Activated T-helper 1 cell treated with anti-CD3 and anti-CD28 coated beads, Interleukin-12 subunit alpha, Interleukin-12 subunit beta, Interleukin-2, Interleukin-4 antibody, amounts not matched to agents 30 ng/mL and 10 ng/mL and 1 ng/mL, durations not matched to agents 14 hours and 24 hours and 36 hours (primary cell): ENCODE results near the gene NTN4. TPM values are rescaled to one million over a fixed set of nuclear protein-coding genes. Genes with fewer than 3 reads are reported as not detected.
"Not testable (repeated sequence)": the region's sequence is repeated elsewhere in the genome, so short reads cannot be mapped to it uniquely, and the experiment has no call there.

ENCODE experiments used
- DNase-seq: peaks from one replicate; pipeline ENCODE4 v3.0.0; 2021; ENCODE audit warnings: low spot score
- H3K27ac Mint-ChIP-seq: one replicate; pipeline ENCODE4 v1.8.0; 2021; ENCODE audit warnings: mild to moderate bottlenecking, mixed read lengths
- H3K27me3 Mint-ChIP-seq: one replicate; pipeline ENCODE4 v1.8.0; 2022; ENCODE audit warnings: mild to moderate bottlenecking, moderate library complexity, mixed read lengths; ENCODE audit not compliant: insufficient read depth
- H3K36me3 Mint-ChIP-seq: one replicate; pipeline ENCODE4 v1.8.0; 2021; ENCODE audit warnings: low read depth, mixed read lengths
- H3K4me1 Mint-ChIP-seq: one replicate; pipeline ENCODE4 v1.8.0; 2021; ENCODE audit warnings: low read depth, mixed read lengths
- H3K4me3 Mint-ChIP-seq: one replicate; pipeline ENCODE4 v1.8.0; 2021; ENCODE audit warnings: mild to moderate bottlenecking, moderate library complexity, mixed read lengths
- H3K9me3 Mint-ChIP-seq: one replicate; pipeline ENCODE4 v1.8.0; 2021; ENCODE audit warnings: mixed read lengths
- intact Hi-C: fragments of 100-400 bp; cut with micrococcal nuclease; formaldehyde crosslinking; loops from one replicate; pipeline ENCODE4 v1.15.1; 2024
- total RNA-seq: library from RNA; stranded (reverse); gene quantifications from 2 replicates; pipeline ENCODE4 v1.2.3, GENCODE V29; 2022

Gene NTN4
- total RNA-seq, 1 donor from 2014 or later, result not detected

GRCh38 chr12:95759718-95760117 is 30.8 kb downstream of the NTN4 start:
- no peak for DNase-seq

GRCh38 chr12:95759039-95759438 is 31.5 kb downstream of the NTN4 start:
- Mint-ChIP-seq H3K9me3 (no peaks in the 10 kb centered on the region), H3K27ac (no peak overlapping the region), H3K4me1 (no peaks in the 10 kb centered on the region), H3K4me3 (no peak overlapping the region), H3K27me3 (peaks cover 30% of the 10 kb centered on the region), H3K36me3 (no peaks in the 10 kb centered on the region)
- intact Hi-C loops, result no loop called here
- no peak for DNase-seq

More at GRCh38 chr12:95759718-95760117, 30.8 kb downstream of the NTN4 start:
- H3K4me3 Mint-ChIP-seq, result no peak overlapping the region
- no peaks in the 10 kb centered on the region for H3K4me1 Mint-ChIP-seq
- intact Hi-C loops, result no loop called here
- no peaks in the 10 kb centered on the region for H3K9me3 Mint-ChIP-seq
- H3K27ac Mint-ChIP-seq, result no peak overlapping the region
- no peaks in the 10 kb centered on the region for H3K36me3 Mint-ChIP-seq
- H3K27me3 Mint-ChIP-seq, result peaks cover 30% of the 10 kb centered on the region

GRCh38 chr12:95756362-95756761 is 34.2 kb downstream of the NTN4 start:
- H3K4me1 Mint-ChIP-seq, result no peaks in the 10 kb centered on the region
- H3K27ac Mint-ChIP-seq, result no peak overlapping the region
- peaks cover 20% of the 10 kb centered on the region for H3K27me3 Mint-ChIP-seq
- H3K9me3 Mint-ChIP-seq, result no peaks in the 10 kb centered on the region
- intact Hi-C loops, result no loop called here
- H3K4me3 Mint-ChIP-seq, result no peak overlapping the region
- no peak for DNase-seq
- H3K36me3 Mint-ChIP-seq, result no peaks in the 10 kb centered on the region

GRCh38 chr12:95755261-95755865 is 35.2 kb downstream of the NTN4 start:
- no peaks in the 10 kb centered on the region for H3K9me3 Mint-ChIP-seq
- no peaks in the 10 kb centered on the region for H3K36me3 Mint-ChIP-seq
- H3K27me3 Mint-ChIP-seq, result peaks cover 18% of the 10 kb centered on the region
- DNase-seq, result no peak
- no peak overlapping the region for H3K27ac Mint-ChIP-seq
- no peaks in the 10 kb centered on the region for H3K4me1 Mint-ChIP-seq
- intact Hi-C loops, result no loop called here
- H3K4me3 Mint-ChIP-seq, result no peak overlapping the region

- H3K36me3 Mint-ChIP-seq, H3K4me1 Mint-ChIP-seq, H3K27ac Mint-ChIP-seq, H3K4me3 Mint-ChIP-seq, H3K27me3 Mint-ChIP-seq, DNase-seq, intact Hi-C loops, H3K9me3 Mint-ChIP-seq: not testable (repeated sequence)
Measured at GRCh38 chr12:95746062-95746461, 44.5 kb downstream of the NTN4 start.

GRCh38 chr12:95742586-95742985 is 48.0 kb downstream of the NTN4 start:
- H3K27me3 Mint-ChIP-seq, result peaks cover 6% of the 10 kb centered on the region
- H3K4me1 Mint-ChIP-seq, result no peaks in the 10 kb centered on the region
- intact Hi-C loops, result no loop called here
- peaks cover 5% of the 10 kb centered on the region for H3K9me3 Mint-ChIP-seq
- no peaks in the 10 kb centered on the region for H3K36me3 Mint-ChIP-seq
- no peak for DNase-seq
- no peak overlapping the region for H3K4me3 Mint-ChIP-seq
- H3K27ac Mint-ChIP-seq, result no peak overlapping the region

GRCh38 chr12:95741635-95742034 is 48.9 kb downstream of the NTN4 start:
- Mint-ChIP-seq H3K9me3 (peaks cover 5% of the 10 kb centered on the region), H3K36me3 (no peaks in the 10 kb centered on the region), H3K27ac (no peak overlapping the region), H3K27me3 (peaks cover 6% of the 10 kb centered on the region), H3K4me3 (no peak overlapping the region), H3K4me1 (no peaks in the 10 kb centered on the region)
- no peak for DNase-seq
- intact Hi-C loops, result no loop called here

- H3K4me1 Mint-ChIP-seq, result no peaks in the 10 kb centered on the region
- intact Hi-C loops, result no loop called here
- no peak overlapping the region for H3K27ac Mint-ChIP-seq
- no peak for DNase-seq
- peaks cover 6% of the 10 kb centered on the region for H3K27me3 Mint-ChIP-seq
- H3K9me3 Mint-ChIP-seq, result peaks cover 5% of the 10 kb centered on the region
- H3K36me3 Mint-ChIP-seq, result no peaks in the 10 kb centered on the region
- no peak overlapping the region for H3K4me3 Mint-ChIP-seq
Measured at GRCh38 chr12:95740751-95741150, 49.8 kb downstream of the NTN4 start.

- intact Hi-C loops, result no loop called here
- Mint-ChIP-seq H3K9me3 (no peaks in the 10 kb centered on the region), H3K27ac (no peak overlapping the region), H3K4me1 (no peaks in the 10 kb centered on the region), H3K27me3 (peaks cover 6% of the 10 kb centered on the region), H3K36me3 (no peaks in the 10 kb centered on the region), H3K4me3 (no peak overlapping the region)
- no peak for DNase-seq
Measured at GRCh38 chr12:95739561-95740313, 50.8 kb downstream of the NTN4 start.

GRCh38 chr12:95738024-95738611 is 52.4 kb downstream of the NTN4 start:
- H3K9me3 Mint-ChIP-seq, result no peaks in the 10 kb centered on the region
- intact Hi-C loops, result no loop called here
- no peak overlapping the region for H3K4me3 Mint-ChIP-seq
- H3K27me3 Mint-ChIP-seq, result peaks cover 2% of the 10 kb centered on the region
- no peak overlapping the region for H3K27ac Mint-ChIP-seq
- no peaks in the 10 kb centered on the region for H3K36me3 Mint-ChIP-seq
- no peaks in the 10 kb centered on the region for H3K4me1 Mint-ChIP-seq
- DNase-seq, result no peak

GRCh38 chr12:95736631-95737030 is 53.9 kb downstream of the NTN4 start:
- Mint-ChIP-seq H3K36me3 (no peaks in the 10 kb centered on the region), H3K27me3 (peaks cover 2% of the 10 kb centered on the region), H3K27ac (no peak overlapping the region), H3K4me1 (no peaks in the 10 kb centered on the region), H3K4me3 (no peak overlapping the region), H3K9me3 (no peaks in the 10 kb centered on the region)
- intact Hi-C loops, result no loop called here
- DNase-seq, result no peak

- H3K9me3 Mint-ChIP-seq, H3K4me1 Mint-ChIP-seq, H3K27ac Mint-ChIP-seq, H3K4me3 Mint-ChIP-seq, intact Hi-C loops, H3K36me3 Mint-ChIP-seq, DNase-seq, H3K27me3 Mint-ChIP-seq: not testable (repeated sequence)
Measured at GRCh38 chr12:95735728-95736127, 54.8 kb downstream of the NTN4 start.

GRCh38 chr12:95733141-95733825 is 57.3 kb downstream of the NTN4 start:
- peaks cover 2% of the 10 kb centered on the region for H3K27me3 Mint-ChIP-seq
- no peak for DNase-seq
- H3K9me3 Mint-ChIP-seq, result no peaks in the 10 kb centered on the region
- H3K4me1 Mint-ChIP-seq, result no peaks in the 10 kb centered on the region
- H3K36me3 Mint-ChIP-seq, result no peaks in the 10 kb centered on the region
- no peak overlapping the region for H3K27ac Mint-ChIP-seq
- no peak overlapping the region for H3K4me3 Mint-ChIP-seq
- intact Hi-C loops, result no loop called here
